GM23338 (cell line): ENCODE results near the gene CHAD. TPM values are rescaled to one million over a fixed set of nuclear protein-coding genes. Genes with fewer than 3 reads are reported as not detected.

ENCODE experiments used
- ATAC-seq: fragments of 200-7000 bp; cut with Tn5 transposase; 3 replicates; pipeline ENCODE4 v1.9.1; 2020
- DNase-seq: peaks from one replicate; pipeline ENCODE4 v3.0.0-alpha.2; 2015; ENCODE audit warnings: low spot score
- H2AFZ ChIP-seq: fragments of 200-600 bp; sonication (generic); 2 replicates; pipeline ENCODE4 v1.8.0; 2016; ENCODE audit warnings: antibody characterized with exemption, mild to moderate bottlenecking, moderate library complexity
- H3F3A ChIP-seq: fragments of 200-600 bp; sonication (generic); replicated peaks from 2 replicates; pipeline ENCODE4 v1.8.0; 2017; ENCODE audit warnings: antibody characterized with exemption, mixed run types, low read depth
- H3K27ac ChIP-seq: fragments of 200-600 bp; sonication (generic); 2 replicates; pipeline ENCODE4 v1.6.1; 2016; ENCODE audit warnings: low read depth
- H3K27me3 ChIP-seq: fragments of 200-600 bp; sonication (generic); 2 replicates; pipeline ENCODE4 v1.8.0; 2016; ENCODE audit warnings: mild to moderate bottlenecking, mixed run types, moderate library complexity; ENCODE audit not compliant: insufficient read depth
- H3K36me3 ChIP-seq: fragments of 200-600 bp; sonication (generic); 2 replicates; pipeline ENCODE4 v1.8.0; 2016; ENCODE audit warnings: mild to moderate bottlenecking; ENCODE audit not compliant: insufficient read depth
- H3K4me1 ChIP-seq: fragments of 200-600 bp; sonication (generic); 2 replicates; pipeline ENCODE4 v1.8.0; 2016; ENCODE audit warnings: mild to moderate bottlenecking, moderate library complexity; ENCODE audit not compliant: insufficient read depth
- H3K4me2 ChIP-seq: fragments of 200-600 bp; sonication (generic); 2 replicates; pipeline ENCODE4 v1.7.1; 2017; ENCODE audit warnings: mixed run types
- H3K4me3 ChIP-seq: fragments of 200-600 bp; sonication (generic); 2 replicates; pipeline ENCODE4 v1.6.1; 2016; ENCODE audit warnings: mixed run types
- H3K79me2 ChIP-seq: fragments of 200-600 bp; sonication (generic); replicated peaks from 2 replicates; pipeline ENCODE4 v1.8.0; 2017; ENCODE audit warnings: mild to moderate bottlenecking; ENCODE audit not compliant: insufficient read depth
- H3K9me2 ChIP-seq: fragments of 200-600 bp; sonication (generic); 2 replicates; pipeline ENCODE4 v1.8.0; 2017; ENCODE audit not compliant: insufficient read depth
- H4K20me1 ChIP-seq: fragments of 200-600 bp; sonication (generic); replicated peaks from 2 replicates; pipeline ENCODE4 v1.8.0; 2017; ENCODE audit warnings: mild to moderate bottlenecking; ENCODE audit not compliant: insufficient read depth
- H3K27ac Mint-ChIP-seq: 2 replicates; pipeline ENCODE4 v1.8.0; 2020; ENCODE audit warnings: inconsistent platforms, mild to moderate bottlenecking, moderate library complexity, mixed read lengths
- H3K27me3 Mint-ChIP-seq: 3 replicates; pipeline ENCODE4 v1.8.0; 2022; ENCODE audit warnings: low read depth, mild to moderate bottlenecking, moderate library complexity, mixed read lengths, inconsistent platforms; ENCODE audit not compliant: insufficient read depth, poor library complexity
- H3K36me3 Mint-ChIP-seq: 3 replicates; pipeline ENCODE4 v1.8.0; 2021; ENCODE audit warnings: low read depth, mild to moderate bottlenecking, inconsistent platforms, moderate library complexity, mixed read lengths
- H3K4me1 Mint-ChIP-seq: 3 replicates; pipeline ENCODE4 v1.8.0; 2020; ENCODE audit warnings: mild to moderate bottlenecking, inconsistent platforms, mixed read lengths
- H3K4me3 Mint-ChIP-seq: 3 replicates; pipeline ENCODE4 v1.8.0; 2021; ENCODE audit warnings: moderate library complexity, mild to moderate bottlenecking, inconsistent platforms, mixed read lengths
- H3K9me3 Mint-ChIP-seq: 3 replicates; pipeline ENCODE4 v1.8.0; 2020; ENCODE audit warnings: moderate library complexity, mild to moderate bottlenecking, inconsistent platforms, mixed read lengths
- CREB1 ChIP-seq: fragments of 250-450 bp; sonication (Bioruptor Pico); IDR thresholded peaks from 2 replicates; pipeline ENCODE4 v1.5.0; 2020; ENCODE audit warnings: low read depth, mild to moderate bottlenecking, moderate library complexity
- ETS1 ChIP-seq: IDR thresholded peaks from 2 replicates; pipeline ENCODE4 v1.6.1; 2016; ENCODE audit warnings: antibody characterized with exemption
- EZH2phosphoT487 ChIP-seq: fragments of 200-600 bp; sonication (generic); IDR thresholded peaks from one replicate; pipeline ENCODE4 v1.8.1; 2018; ENCODE audit warnings: antibody characterized with exemption; ENCODE audit not compliant: unreplicated experiment
- JUNB ChIP-seq: IDR thresholded peaks from one replicate; pipeline ENCODE4 v1.6.1; 2016; ENCODE audit warnings: antibody characterized with exemption; ENCODE audit not compliant: unreplicated experiment
- NANOG ChIP-seq: IDR thresholded peaks from 2 replicates; pipeline ENCODE4 v1.6.1; 2016; ENCODE audit warnings: antibody characterized with exemption, borderline replicate concordance
- POLR2AphosphoS5 ChIP-seq: IDR thresholded peaks from 2 replicates; pipeline ENCODE4 v1.6.1; 2016; ENCODE audit warnings: antibody characterized with exemption, low read depth
- STAT1 ChIP-seq: IDR thresholded peaks from one replicate; pipeline ENCODE4 v1.6.1; 2016; ENCODE audit warnings: antibody characterized with exemption; ENCODE audit not compliant: unreplicated experiment
- ZNF114 ChIP-seq: fragments of 250-450 bp; sonication (Bioruptor Pico); IDR thresholded peaks from 2 replicates; pipeline ENCODE4 v1.5.0; 2020; ENCODE audit warnings: mild to moderate bottlenecking, moderate library complexity
- ZNF331 ChIP-seq: fragments of 250-450 bp; sonication (Bioruptor Pico); IDR thresholded peaks from 2 replicates; pipeline ENCODE4 v1.5.0; 2020; ENCODE audit warnings: low read depth, mild to moderate bottlenecking, moderate library complexity
- ZNF462 ChIP-seq: fragments of 250-450 bp; sonication (Bioruptor Pico); IDR thresholded peaks from 2 replicates; pipeline ENCODE4 v1.5.0; 2020; ENCODE audit warnings: mild to moderate bottlenecking, moderate library complexity
- polyA plus RNA-seq: library from polyadenylated mRNA; unstranded; fragments of >200 nt; fragmentation: Nextera tagmentation; extraction: Ambion mirVana; gene quantifications from 2 replicates; pipeline ENCODE4 v1.2.1, GENCODE V29; 2016
- total RNA-seq: library from RNA; depleted of rRNA; stranded (reverse); fragments of >200 nt; shearing (Covaris generic); gene quantifications from 2 replicates; pipeline ENCODE4 v1.2.3, GENCODE V29; 2014
- TF ChIP-seq, protein P1 (sequence below): IDR thresholded peaks from one replicate; pipeline ENCODE4 v1.6.1; 2018; ENCODE audit warnings: antibody characterized with exemption; ENCODE audit not compliant: unreplicated experiment

CHAD gene
- total and polyA plus RNA-seq, 2 experiments from 2014 or later, result 0.18 TPM; not detected in 1

- Histone ChIP-seq H4K20me1 (no peaks in the 10 kb centered on the region), H3K4me1 (peaks cover 10% of the 10 kb centered on the region; the same call in 1 of the 2 replicates), H3K79me2 (no peaks in the 10 kb centered on the region), H3K27ac (no peak overlapping the region), H3K4me2 (peak overlapping the region; percentile 96), H3F3A (peaks cover 6% of the 10 kb centered on the region; the same call in 1 of the 2 replicates), H3K27me3 (no peaks in the 10 kb centered on the region; the same call in 1 of the 2 replicates), H3K36me3 (no peaks in the 10 kb centered on the region), H3K4me3 (peak overlapping the region; percentile 92), H3K9me2 (no peaks in the 10 kb centered on the region), H2AFZ (peak overlapping the region; percentile 98)
- Mint-ChIP-seq H3K27ac (no peak overlapping the region), H3K9me3 (no peaks in the 10 kb centered on the region), H3K4me3 (peak overlapping the region; percentile 86), H3K36me3 (peaks cover 2% of the 10 kb centered on the region; the same call in 1 of the 3 replicates), H3K27me3 (peaks cover 11% of the 10 kb centered on the region), H3K4me1 (peaks cover 31% of the 10 kb centered on the region)
- ATAC-seq, result peak; percentile 9
- no peak for TF ChIP-seq ZNF331
- TF ChIP-seq NANOG, result no peak
- TF ChIP-seq EZH2phosphoT487, result no peak
- TF ChIP-seq ETS1, result no peak
- TF ChIP-seq STAT1, result no peak
- TF ChIP-seq JUNB, result no peak
- no peak for TF ChIP-seq POLR2AphosphoS5
- TF ChIP-seq CREB1 (CRISPR knock-in tag), result no peak
- TF ChIP-seq, protein P1, sequence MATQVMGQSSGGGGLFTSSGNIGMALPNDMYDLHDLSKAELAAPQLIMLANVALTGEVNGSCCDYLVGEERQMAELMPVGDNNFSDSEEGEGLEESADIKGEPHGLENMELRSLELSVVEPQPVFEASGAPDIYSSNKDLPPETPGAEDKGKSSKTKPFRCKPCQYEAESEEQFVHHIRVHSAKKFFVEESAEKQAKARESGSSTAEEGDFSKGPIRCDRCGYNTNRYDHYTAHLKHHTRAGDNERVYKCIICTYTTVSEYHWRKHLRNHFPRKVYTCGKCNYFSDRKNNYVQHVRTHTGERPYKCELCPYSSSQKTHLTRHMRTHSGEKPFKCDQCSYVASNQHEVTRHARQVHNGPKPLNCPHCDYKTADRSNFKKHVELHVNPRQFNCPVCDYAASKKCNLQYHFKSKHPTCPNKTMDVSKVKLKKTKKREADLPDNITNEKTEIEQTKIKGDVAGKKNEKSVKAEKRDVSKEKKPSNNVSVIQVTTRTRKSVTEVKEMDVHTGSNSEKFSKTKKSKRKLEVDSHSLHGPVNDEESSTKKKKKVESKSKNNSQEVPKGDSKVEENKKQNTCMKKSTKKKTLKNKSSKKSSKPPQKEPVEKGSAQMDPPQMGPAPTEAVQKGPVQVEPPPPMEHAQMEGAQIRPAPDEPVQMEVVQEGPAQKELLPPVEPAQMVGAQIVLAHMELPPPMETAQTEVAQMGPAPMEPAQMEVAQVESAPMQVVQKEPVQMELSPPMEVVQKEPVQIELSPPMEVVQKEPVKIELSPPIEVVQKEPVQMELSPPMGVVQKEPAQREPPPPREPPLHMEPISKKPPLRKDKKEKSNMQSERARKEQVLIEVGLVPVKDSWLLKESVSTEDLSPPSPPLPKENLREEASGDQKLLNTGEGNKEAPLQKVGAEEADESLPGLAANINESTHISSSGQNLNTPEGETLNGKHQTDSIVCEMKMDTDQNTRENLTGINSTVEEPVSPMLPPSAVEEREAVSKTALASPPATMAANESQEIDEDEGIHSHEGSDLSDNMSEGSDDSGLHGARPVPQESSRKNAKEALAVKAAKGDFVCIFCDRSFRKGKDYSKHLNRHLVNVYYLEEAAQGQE, result no peak
- TF ChIP-seq ZNF462 (CRISPR knock-in tag), result no peak
- no peak for TF ChIP-seq ZNF114 (CRISPR knock-in tag)
- DNase-seq, result no peak
These were observed 40.1 kb upstream of the CHAD start for GRCh38 chr17:50508573-50509460.
